Bronchial epithelial cell (primary cell): ENCODE data around the gene STEAP1B. TPM values are rescaled to one million over a fixed set of nuclear protein-coding genes. Genes with fewer than 3 reads are reported as not detected.

ENCODE experiments used
- DNase-seq: peaks from one replicate; pipeline ENCODE4 v3.0.0-alpha.2; 2010; ENCODE audit warnings: low read depth
- FAIRE-seq: peaks from 2 replicates; lab custom pipeline; 2011; peaks lifted over from hg19 to GRCh38; lab: Jason Lieb, UNC
- H3K27me3 ChIP-seq: 2 replicates; pipeline ENCODE4 v1.5.1; 2011; ENCODE audit warnings: low read length; ENCODE audit not compliant: control insufficient read depth, insufficient read depth
- H3K36me3 ChIP-seq: 2 replicates; pipeline ENCODE4 v1.5.1; 2011; ENCODE audit warnings: low read length; ENCODE audit not compliant: control insufficient read depth, insufficient read depth
- H3K4me3 ChIP-seq: 2 replicates; pipeline ENCODE4 v1.5.1; 2011; ENCODE audit warnings: mild to moderate bottlenecking, low read depth, low read length, control low read depth
- CTCF ChIP-seq: IDR thresholded peaks from 2 replicates; pipeline ENCODE4 v1.5.1; 2011; ENCODE audit warnings: mild to moderate bottlenecking, moderate library complexity, low read length, control low read depth, inconsistent platforms; ENCODE audit not compliant: insufficient read depth, severe bottlenecking
- total RNA-seq: library from RNA; depleted of rRNA; stranded (reverse); fragments of >200 nt; gene quantifications from 2 replicates; pipeline ENCODE4 v1.2.1, GENCODE V29; 2014

Gene STEAP1B
- total RNA-seq, 1 donor from 2014 or later, result 3.7 TPM

- no peak for TF ChIP-seq CTCF
- Histone ChIP-seq H3K27me3 (no peaks in the 10 kb centered on the region), H3K4me3 (no peak overlapping the region), H3K36me3 (no peaks in the 10 kb centered on the region)
- FAIRE-seq, result no peak
- no peak for DNase-seq
Measured at GRCh38 chr7:22470981-22471380, 29.0 kb downstream of the STEAP1B start.

DNA sequence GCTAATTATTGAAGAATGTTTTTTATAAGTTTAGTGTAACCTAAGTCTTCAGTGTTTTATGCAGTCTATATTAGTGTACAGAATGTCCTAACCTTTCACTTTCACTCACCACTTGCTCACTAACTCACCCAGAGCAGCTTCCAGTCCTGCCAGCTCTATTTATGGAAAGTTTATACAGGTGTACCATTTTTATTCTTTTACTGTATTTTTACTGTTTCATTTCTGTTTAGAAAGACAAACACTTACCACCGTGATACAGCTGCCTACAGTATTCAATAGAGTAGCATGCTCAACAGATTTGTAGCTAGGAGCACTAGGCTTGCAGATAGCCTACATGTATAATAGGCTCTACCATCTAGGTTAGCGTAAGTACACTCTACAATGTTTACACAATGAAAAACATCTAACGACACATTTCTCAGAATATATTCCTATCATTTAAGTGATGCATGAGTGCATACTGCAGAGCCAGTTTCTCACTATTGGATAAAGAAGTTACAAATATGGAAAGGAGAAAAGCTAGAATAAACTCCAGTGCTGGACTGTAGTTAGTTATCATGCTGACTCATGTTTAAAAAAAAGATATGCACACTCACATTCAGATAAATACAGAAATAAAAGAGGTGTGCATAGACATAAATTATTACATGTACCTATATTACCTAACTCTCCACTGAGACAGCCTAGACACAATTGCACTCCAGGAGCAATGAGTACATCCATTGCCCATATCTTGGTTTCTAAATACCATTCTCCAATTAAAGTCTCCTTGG is 30.4 kb downstream of the STEAP1B start:
- FAIRE-seq, result no peak
- Histone ChIP-seq H3K27me3 (no peaks in the 10 kb centered on the region), H3K4me3 (no peak overlapping the region), H3K36me3 (no peaks in the 10 kb centered on the region)
- TF ChIP-seq CTCF, result no peak
- no peak for DNase-seq

GRCh38 chr7:22468609-22469008 is 31.4 kb downstream of the STEAP1B start:
- no peaks in the 10 kb centered on the region for H3K36me3 ChIP-seq
- FAIRE-seq (no peak), DNase-seq (no peak)
- TF ChIP-seq CTCF, result no peak
- no peak overlapping the region for H3K4me3 ChIP-seq
- H3K27me3 ChIP-seq, result no peaks in the 10 kb centered on the region

DNA sequence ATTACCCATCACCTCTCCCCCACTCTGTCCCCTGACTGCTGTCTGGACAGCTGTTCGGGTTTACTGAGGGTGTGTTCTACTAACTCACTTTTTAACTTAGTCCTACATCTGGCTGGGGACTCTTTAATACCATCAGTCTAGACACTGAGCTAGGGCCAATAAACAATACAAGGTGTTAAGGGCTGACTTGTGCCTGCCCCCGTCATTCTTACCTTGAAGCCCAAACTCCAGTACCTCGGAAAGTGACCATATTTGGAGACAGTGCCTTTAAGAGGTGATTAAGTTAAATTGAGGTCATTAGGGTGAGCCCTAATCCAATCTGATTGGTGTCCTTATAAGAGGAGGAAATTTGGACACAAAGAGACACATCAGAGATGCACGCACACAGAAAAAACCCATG is 35.7 kb downstream of the STEAP1B start:
- no peak for TF ChIP-seq CTCF
- FAIRE-seq (no peak), DNase-seq (no peak)
- H3K27me3 ChIP-seq, result no peaks in the 10 kb centered on the region
- no peaks in the 10 kb centered on the region for H3K36me3 ChIP-seq
- no peak overlapping the region for H3K4me3 ChIP-seq

GRCh38 chr7:22460363-22460988 is 39.5 kb downstream of the STEAP1B start:
- H3K4me3 ChIP-seq, result no peak overlapping the region
- no peaks in the 10 kb centered on the region for H3K27me3 ChIP-seq
- TF ChIP-seq CTCF, result no peak
- no peaks in the 10 kb centered on the region for H3K36me3 ChIP-seq
- DNase-seq, result no peak
- no peak for FAIRE-seq
